Activated CD4-positive, alpha-beta T cell treated with anti-CD3 and anti-CD28 coated beads, Interleukin-2, amount 10 ng/mL, durations not matched to agents 7 days and 5 days (primary cell): Measurements from ENCODE around the gene CSRNP3. TPM values are rescaled to one million over a fixed set of nuclear protein-coding genes. Genes with fewer than 3 reads are reported as not detected.

Source experiments
- CTCF ChIA-PET: fragments of 350-600 bp; sonication (Branson Sonifier 250); formaldehyde crosslinking; loops from one replicate; lab custom pipeline; 2021; ENCODE audit warnings: antibody characterized with exemption; lab: Charles Lee
- POLR2A ChIA-PET: fragments of 350-600 bp; sonication (Branson Sonifier 250); formaldehyde crosslinking; loops from one replicate; lab custom pipeline; 2021; ENCODE audit warnings: antibody characterized with exemption; lab: Charles Lee
- DNase-seq: peaks from one replicate; pipeline ENCODE4 v3.0.0-alpha.2; 2020
- H3K27ac Mint-ChIP-seq: one replicate; pipeline ENCODE4 v1.8.0; 2021; ENCODE audit warnings: mild to moderate bottlenecking, moderate library complexity, mixed read lengths
- H3K27me3 Mint-ChIP-seq: one replicate; pipeline ENCODE4 v1.8.0; 2021; ENCODE audit warnings: mixed read lengths
- H3K36me3 Mint-ChIP-seq: one replicate; pipeline ENCODE4 v1.8.0; 2021; ENCODE audit warnings: low read depth, mixed read lengths
- H3K4me1 Mint-ChIP-seq: one replicate; pipeline ENCODE4 v1.8.0; 2021; ENCODE audit warnings: mixed read lengths
- H3K4me3 Mint-ChIP-seq: one replicate; pipeline ENCODE4 v1.8.0; 2021; ENCODE audit warnings: mild to moderate bottlenecking, moderate library complexity, mixed read lengths
- H3K9me3 Mint-ChIP-seq: one replicate; pipeline ENCODE4 v1.8.0; 2021; ENCODE audit warnings: mixed read lengths
- total RNA-seq, 2 experiments: library from RNA; stranded (reverse); gene quantifications; one replicate each; pipeline ENCODE4 v1.2.3, GENCODE V29; 2021

Gene CSRNP3
- total RNA-seq, 2 experiments from 2014 or later: not detected

DNA sequence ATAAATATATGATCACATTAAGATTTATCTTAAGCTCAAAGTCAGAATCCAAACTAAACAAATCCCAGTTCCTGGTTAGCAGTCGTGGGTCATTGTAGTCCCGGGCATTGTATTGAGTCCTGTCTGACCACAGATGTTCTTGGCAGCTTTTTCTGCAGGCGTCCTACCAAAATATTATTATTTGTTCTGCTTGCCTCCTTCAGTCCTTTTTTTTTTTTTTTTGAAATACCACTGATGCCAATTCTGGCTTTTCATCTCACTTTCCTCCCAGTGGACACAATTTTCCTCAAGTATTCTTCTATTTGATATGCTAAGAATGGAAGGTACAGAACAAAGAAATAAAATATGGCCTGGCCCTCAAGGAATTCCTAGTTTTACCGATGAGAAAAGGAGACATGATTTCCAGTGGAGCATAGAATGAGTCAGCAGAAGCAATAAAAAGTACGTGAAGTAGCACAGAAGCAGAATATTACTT lies 151.6 kb downstream of the CSRNP3 start:
- no peak for DNase-seq
- H3K4me3 Mint-ChIP-seq: no peak overlapping the region
- POLR2A ChIA-PET: no interaction called here
- no peaks in the 10 kb centered on the region for H3K9me3 Mint-ChIP-seq
- no peaks in the 10 kb centered on the region for H3K36me3 Mint-ChIP-seq
- no peaks in the 10 kb centered on the region for H3K27me3 Mint-ChIP-seq
- CTCF ChIA-PET: no interaction called here
- no peak overlapping the region for H3K27ac Mint-ChIP-seq
- H3K4me1 Mint-ChIP-seq: no peaks in the 10 kb centered on the region

DNA sequence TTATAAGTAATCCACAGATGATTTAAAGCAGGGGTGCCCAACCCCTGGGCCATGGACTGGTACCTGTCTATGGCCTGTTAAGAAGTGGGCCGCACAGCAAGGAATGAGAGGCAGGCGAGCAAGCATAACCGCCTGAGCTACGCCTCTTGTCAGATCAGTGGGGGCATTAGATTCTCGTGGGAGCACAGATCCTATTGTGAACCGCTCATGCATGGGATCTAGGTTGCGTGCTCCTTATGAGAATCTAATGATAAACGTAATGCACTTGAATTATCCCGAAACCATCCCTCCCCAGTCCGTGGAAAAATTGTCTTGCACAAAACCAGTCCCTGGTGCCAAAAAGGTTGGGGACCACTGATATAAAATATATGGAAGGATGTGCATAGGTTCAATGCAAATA lies 153.7 kb downstream of the CSRNP3 start:
- CTCF ChIA-PET: no interaction called here

DNA sequence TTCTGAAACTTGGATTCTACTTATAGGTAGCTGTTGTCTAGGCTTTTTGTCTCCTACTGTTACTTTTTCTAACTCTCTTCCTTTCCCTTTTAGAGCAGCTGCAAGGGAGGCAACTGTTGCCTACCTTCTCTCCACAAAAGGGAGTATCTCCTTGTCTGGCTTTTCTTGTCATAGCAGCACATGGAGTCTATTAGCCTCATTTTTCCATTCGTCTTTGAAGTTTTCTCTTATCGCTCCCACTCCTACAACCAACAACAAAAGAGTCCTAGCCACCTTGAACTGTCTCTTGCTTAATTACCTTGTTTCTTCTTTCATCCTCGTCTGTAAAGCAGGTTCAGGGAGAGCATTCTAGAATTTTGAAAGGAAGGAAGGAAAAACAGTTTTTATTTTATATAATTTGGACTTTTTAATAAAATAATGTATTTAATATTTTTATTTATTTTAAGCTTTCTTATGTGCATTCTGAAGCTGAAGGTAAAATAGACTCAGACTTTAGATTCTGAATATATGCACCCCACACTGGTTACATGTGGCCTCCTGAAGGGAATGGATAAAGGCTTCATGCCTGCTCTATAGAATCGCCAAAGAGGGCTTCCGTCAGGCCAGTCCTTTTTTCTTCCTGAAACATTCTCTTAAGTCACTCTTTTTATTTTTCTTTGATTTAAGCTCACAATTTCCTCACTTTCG lies 154.4 kb downstream of the CSRNP3 start:
- CTCF ChIA-PET: no interaction called here
- H3K4me1 Mint-ChIP-seq: no peaks in the 10 kb centered on the region
- H3K4me3 Mint-ChIP-seq: no peak overlapping the region
- no peak overlapping the region for H3K27ac Mint-ChIP-seq
- H3K27me3 Mint-ChIP-seq: peaks cover 2% of the 10 kb centered on the region
- H3K9me3 Mint-ChIP-seq: no peaks in the 10 kb centered on the region
- no peaks in the 10 kb centered on the region for H3K36me3 Mint-ChIP-seq
- POLR2A ChIA-PET: no interaction called here
- no peak for DNase-seq

More for the DNA sequence above, 153.7 kb downstream of the CSRNP3 start:
- H3K27me3 Mint-ChIP-seq: peaks cover 2% of the 10 kb centered on the region
- H3K4me3 Mint-ChIP-seq: no peak overlapping the region
- H3K9me3 Mint-ChIP-seq: no peaks in the 10 kb centered on the region
- no peak for DNase-seq
- no peaks in the 10 kb centered on the region for H3K4me1 Mint-ChIP-seq
- POLR2A ChIA-PET: no interaction called here
- H3K36me3 Mint-ChIP-seq: no peaks in the 10 kb centered on the region
- no peak overlapping the region for H3K27ac Mint-ChIP-seq

DNA sequence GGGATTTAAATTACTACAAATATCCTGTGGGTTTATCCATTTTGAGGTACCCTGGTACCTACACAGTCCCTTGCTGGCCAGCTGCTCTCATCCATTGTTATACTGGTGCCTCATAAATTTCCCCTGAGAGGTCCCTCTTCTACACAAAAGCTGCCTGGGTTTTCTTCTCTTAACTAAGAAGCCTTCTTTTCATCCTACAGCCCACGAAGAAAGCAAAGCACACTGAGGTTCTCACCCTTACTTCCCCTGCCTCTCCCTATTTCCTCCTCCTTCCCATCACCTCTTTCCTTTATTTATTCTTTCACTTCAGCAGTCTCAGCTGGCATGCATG lies 154.9 kb downstream of the CSRNP3 start:
- CTCF ChIA-PET: no interaction called here

DNA sequence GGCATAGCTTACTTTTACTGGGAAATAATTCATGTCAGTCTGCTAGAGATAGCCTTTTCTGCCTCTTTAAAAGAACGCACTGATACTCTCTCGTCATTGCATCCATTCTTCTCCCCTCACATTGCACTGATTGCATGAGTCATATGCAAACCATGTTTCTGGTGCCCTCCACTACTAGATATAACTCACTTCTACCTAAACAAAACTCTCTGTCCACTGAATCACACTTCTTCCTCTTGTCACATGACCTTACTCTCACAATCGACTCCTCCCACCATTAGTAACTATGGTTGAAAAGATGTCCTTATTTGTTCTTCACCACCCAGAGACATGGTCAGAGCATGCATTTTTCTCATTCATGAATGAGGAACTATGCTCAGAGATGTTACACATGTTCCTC lies 158.0 kb downstream of the CSRNP3 start:
- Mint-ChIP-seq H3K4me3 (no peak overlapping the region), H3K36me3 (no peaks in the 10 kb centered on the region), H3K9me3 (no peaks in the 10 kb centered on the region), H3K4me1 (peaks cover 9% of the 10 kb centered on the region), H3K27ac (no peak overlapping the region), H3K27me3 (peaks cover 4% of the 10 kb centered on the region)
- ChIA-PET POLR2A (no interaction called here), CTCF (no interaction called here)
- DNase-seq: no peak

More for the DNA sequence above, 154.9 kb downstream of the CSRNP3 start:
- H3K4me1 Mint-ChIP-seq: no peaks in the 10 kb centered on the region
- no peaks in the 10 kb centered on the region for H3K36me3 Mint-ChIP-seq
- H3K9me3 Mint-ChIP-seq: no peaks in the 10 kb centered on the region
- H3K27me3 Mint-ChIP-seq: peaks cover 2% of the 10 kb centered on the region
- DNase-seq: no peak
- no peak overlapping the region for H3K4me3 Mint-ChIP-seq
- H3K27ac Mint-ChIP-seq: no peak overlapping the region
- POLR2A ChIA-PET: no interaction called here

DNA sequence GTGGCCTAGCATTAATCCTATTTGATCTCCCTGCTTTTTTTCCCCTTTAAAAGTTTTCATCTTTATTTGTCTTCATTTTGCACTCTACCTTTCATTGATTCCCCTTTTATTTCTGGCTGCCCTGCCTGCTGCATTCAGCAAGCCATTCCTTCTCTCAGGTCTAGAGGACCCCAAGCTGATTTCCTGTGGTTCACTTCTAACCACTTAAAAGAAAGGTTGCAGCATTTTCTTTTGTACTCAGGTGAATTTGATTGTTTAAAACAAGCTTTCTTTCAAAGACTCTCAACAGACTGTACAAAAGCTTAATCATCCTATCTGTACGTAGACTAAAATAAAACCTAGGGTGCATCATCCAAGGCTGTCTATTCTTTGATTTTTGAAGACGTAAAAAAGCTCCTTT lies 160.3 kb downstream of the CSRNP3 start:
- no peaks in the 10 kb centered on the region for H3K36me3 Mint-ChIP-seq
- no peak overlapping the region for H3K4me3 Mint-ChIP-seq
- ChIA-PET POLR2A (no interaction called here), CTCF (no interaction called here)
- H3K27ac Mint-ChIP-seq: no peak overlapping the region
- no peaks in the 10 kb centered on the region for H3K9me3 Mint-ChIP-seq
- peaks cover 9% of the 10 kb centered on the region for H3K4me1 Mint-ChIP-seq
- DNase-seq: no peak
- peaks cover 4% of the 10 kb centered on the region for H3K27me3 Mint-ChIP-seq

DNA sequence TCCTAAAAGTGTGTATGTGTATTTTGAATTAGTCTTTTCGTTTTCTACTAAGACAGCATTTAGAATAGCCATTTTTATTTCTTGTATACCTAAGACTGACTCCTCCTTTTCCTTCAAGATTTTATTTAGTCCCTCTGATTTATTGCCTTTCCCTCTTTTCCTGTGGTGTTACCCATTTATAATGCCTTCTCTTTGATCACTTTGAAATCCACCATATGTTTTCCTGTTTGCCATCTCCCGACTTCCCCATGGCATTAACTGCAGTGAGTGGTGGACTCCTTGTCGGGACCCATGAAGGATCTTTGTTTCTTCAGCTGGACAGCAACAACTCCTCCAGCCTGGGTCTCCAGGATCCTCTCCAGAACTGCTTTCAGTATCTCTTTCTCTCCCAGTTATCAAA lies 160.7 kb downstream of the CSRNP3 start:
- Mint-ChIP-seq H3K27ac (no peak overlapping the region), H3K9me3 (no peaks in the 10 kb centered on the region)
- CTCF ChIA-PET: no interaction called here

DNA sequence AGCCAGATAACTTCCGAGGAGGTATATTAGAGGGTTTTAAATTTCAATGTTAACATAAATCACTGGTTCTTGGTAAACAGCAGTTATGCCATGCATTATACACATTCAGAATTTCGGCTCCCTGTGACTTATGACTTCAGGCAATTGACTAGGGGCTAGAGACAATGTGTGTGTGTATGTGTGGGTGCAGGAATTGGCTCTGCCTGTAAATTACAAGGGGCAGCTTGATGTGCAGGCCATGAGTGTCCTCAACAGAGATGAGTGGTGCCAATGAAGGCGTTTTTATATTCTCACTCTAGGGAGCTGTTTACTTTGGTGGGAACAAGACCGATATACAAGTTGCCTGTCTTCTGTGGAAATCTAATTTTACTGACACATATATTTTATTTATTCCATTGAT lies 161.6 kb downstream of the CSRNP3 start:
- Mint-ChIP-seq H3K9me3 (no peaks in the 10 kb centered on the region), H3K27ac (no peak overlapping the region), H3K4me3 (no peak overlapping the region), H3K4me1 (peaks cover 9% of the 10 kb centered on the region), H3K27me3 (peaks cover 4% of the 10 kb centered on the region), H3K36me3 (no peaks in the 10 kb centered on the region)
- no peak for DNase-seq
- CTCF ChIA-PET: no interaction called here
- POLR2A ChIA-PET: no interaction called here

More for the DNA sequence above, 160.7 kb downstream of the CSRNP3 start:
- Mint-ChIP-seq H3K4me3 (no peak overlapping the region), H3K36me3 (no peaks in the 10 kb centered on the region), H3K27me3 (peaks cover 4% of the 10 kb centered on the region), H3K4me1 (peaks cover 9% of the 10 kb centered on the region)
- POLR2A ChIA-PET: no interaction called here
- DNase-seq: no peak

DNA sequence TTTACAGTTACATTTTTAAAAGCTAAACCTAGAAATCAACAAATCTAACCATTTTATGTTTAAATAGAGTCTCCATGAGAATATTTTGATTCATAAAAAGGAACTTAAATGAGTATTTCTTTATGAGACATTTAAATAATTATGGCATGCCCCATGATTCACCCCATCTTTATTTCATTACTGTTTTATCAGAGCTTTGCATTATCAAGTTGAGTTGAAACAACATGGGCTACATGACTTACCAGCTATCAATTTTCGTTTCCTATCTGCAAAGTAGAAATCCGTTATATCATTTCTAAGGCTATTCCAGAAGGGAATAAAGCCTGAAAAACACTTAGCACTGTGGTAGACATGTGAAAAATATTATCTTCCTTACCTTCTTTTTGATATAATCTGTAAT lies 163.1 kb downstream of the CSRNP3 start:
- H3K27me3 Mint-ChIP-seq: peaks cover 4% of the 10 kb centered on the region
- POLR2A ChIA-PET: no interaction called here
- no peak overlapping the region for H3K4me3 Mint-ChIP-seq
- no peak for DNase-seq
- H3K9me3 Mint-ChIP-seq: no peaks in the 10 kb centered on the region
- peaks cover 9% of the 10 kb centered on the region for H3K4me1 Mint-ChIP-seq
- no peaks in the 10 kb centered on the region for H3K36me3 Mint-ChIP-seq
- no peak overlapping the region for H3K27ac Mint-ChIP-seq
- CTCF ChIA-PET: no interaction called here

DNA sequence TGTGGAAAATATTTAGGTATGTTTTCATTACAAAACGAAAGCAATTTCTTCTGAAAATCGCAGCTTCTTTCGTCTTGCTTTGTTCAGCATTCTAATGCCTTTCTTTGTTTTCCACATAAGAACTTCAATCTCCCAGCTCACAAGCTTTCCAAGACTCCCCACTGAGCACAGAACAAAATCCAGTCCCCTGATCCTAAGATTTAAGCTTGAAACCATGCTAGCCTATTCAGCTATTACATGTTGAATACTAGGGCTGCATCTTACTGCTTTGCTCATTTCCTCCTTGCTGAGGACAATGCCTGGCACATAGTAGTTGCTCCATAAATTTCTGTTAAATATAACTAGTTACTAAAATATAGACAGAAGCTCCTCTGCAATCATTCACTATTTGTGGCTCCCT lies 163.9 kb downstream of the CSRNP3 start:
- no peak for DNase-seq
- POLR2A ChIA-PET: no interaction called here
- CTCF ChIA-PET: interaction anchor here (0.6 to 0.9 kb wide), 2 partner anchors 233 to 517 kb away, joined by 3 to 4 read pairs; no protein-coding TSS in a partner anchor
- Mint-ChIP-seq H3K27ac (no peak overlapping the region), H3K4me3 (no peak overlapping the region), H3K36me3 (no peaks in the 10 kb centered on the region), H3K27me3 (peaks cover 2% of the 10 kb centered on the region), H3K9me3 (no peaks in the 10 kb centered on the region), H3K4me1 (peaks cover 9% of the 10 kb centered on the region)

DNA sequence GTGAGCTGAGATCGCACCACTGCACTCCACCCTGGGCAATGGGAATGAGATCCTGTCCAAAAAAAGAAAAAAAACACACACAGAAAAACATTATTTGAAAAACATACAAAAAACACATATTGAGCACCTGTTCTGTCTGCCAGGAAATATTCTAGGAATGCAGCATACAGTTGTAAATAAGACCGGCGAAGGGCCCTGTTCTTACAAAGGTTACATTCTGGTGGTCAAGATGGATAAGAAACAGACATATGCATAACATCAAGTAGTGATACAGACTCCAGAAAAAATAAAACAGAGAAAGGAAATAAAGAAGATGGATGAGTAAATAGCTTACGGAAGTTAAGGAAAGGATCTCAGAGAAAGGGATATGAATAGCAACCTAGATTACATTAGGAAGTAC lies 164.8 kb downstream of the CSRNP3 start:
- Mint-ChIP-seq H3K27ac (no peak overlapping the region), H3K4me1 (peaks cover 9% of the 10 kb centered on the region), H3K27me3 (peaks cover 2% of the 10 kb centered on the region), H3K4me3 (no peak overlapping the region), H3K36me3 (no peaks in the 10 kb centered on the region), H3K9me3 (no peaks in the 10 kb centered on the region)
- no peak for DNase-seq
- ChIA-PET POLR2A (no interaction called here), CTCF (interaction anchor here (0.6 to 0.9 kb wide), 2 partner anchors 232 to 516 kb away, joined by 3 to 4 read pairs; no protein-coding TSS in a partner anchor)

DNA sequence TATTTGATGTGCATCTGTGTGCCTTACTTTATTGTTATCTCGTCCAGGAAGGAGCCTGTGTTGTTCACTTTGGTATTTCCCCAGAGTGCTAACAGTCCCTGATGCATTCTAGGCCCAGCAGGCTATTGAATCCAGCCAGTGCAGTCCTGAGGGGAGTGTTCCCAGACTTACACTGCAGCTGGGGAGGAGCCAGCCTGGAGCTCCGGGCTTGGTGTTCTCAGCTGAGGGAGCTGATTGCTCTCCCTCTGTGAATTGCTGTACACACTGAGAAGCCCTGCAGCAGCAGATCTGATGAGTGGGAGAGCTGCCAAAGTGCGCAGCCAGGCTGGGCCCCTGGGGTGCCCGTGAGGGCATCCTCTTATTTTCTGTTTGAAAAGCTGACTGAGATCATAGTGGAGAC lies 165.4 kb downstream of the CSRNP3 start:
- H3K9me3 Mint-ChIP-seq: no peaks in the 10 kb centered on the region

DNA sequence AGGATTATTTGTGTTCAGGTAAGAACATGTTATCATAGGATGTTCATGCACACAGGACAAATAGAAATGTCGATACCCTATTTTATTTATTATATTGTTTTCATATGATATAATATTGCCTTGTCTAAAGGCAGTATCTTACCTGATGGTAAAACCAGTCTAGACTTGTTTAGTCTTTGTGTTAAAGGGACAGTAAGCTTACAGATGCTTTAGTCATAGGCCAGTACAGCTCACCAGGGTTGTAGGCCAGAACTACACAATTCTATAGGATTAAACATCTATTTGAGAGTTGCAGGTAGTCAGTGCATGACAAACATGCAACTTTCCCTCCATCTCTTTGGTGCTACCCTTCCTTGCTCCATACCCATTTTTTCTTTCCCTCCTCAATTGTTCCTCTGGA lies 166.0 kb downstream of the CSRNP3 start:
- ChIA-PET CTCF (no interaction called here), POLR2A (no interaction called here)
- no peak for DNase-seq

More for the DNA sequence above, 165.4 kb downstream of the CSRNP3 start:
- POLR2A ChIA-PET: no interaction called here
- no peak overlapping the region for H3K27ac Mint-ChIP-seq
- H3K4me3 Mint-ChIP-seq: no peak overlapping the region
- no peak for DNase-seq
- CTCF ChIA-PET: no interaction called here
- H3K36me3 Mint-ChIP-seq: no peaks in the 10 kb centered on the region
- peaks cover 7% of the 10 kb centered on the region for H3K4me1 Mint-ChIP-seq
- peaks cover 3% of the 10 kb centered on the region for H3K27me3 Mint-ChIP-seq

DNA sequence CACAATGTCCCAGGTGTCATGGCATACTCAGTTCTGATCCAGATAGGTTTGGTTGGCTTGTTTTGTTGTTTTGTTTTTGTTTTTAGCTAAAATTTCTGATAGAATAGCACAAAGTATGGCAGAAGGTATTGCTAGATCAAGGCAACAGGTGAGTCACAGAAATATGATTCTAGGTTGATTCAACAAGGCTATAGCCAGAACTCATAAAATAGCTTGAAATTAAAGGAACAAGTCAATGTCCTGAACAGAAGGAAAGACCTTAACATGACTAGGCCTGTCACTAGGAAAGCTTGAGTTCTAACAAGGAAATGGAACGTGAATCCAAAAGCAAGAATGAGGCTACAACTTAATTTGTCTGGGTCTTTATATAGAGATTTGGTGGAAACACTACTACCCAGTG lies 167.5 kb downstream of the CSRNP3 start:
- Mint-ChIP-seq H3K36me3 (no peaks in the 10 kb centered on the region), H3K27ac (no peak overlapping the region), H3K4me1 (no peaks in the 10 kb centered on the region), H3K9me3 (no peaks in the 10 kb centered on the region), H3K27me3 (peaks cover 3% of the 10 kb centered on the region), H3K4me3 (no peak overlapping the region)
- CTCF ChIA-PET: no interaction called here
- no peak for DNase-seq
- POLR2A ChIA-PET: no interaction called here

More for the DNA sequence above, 166.0 kb downstream of the CSRNP3 start:
- no peak overlapping the region for H3K4me3 Mint-ChIP-seq
- no peaks in the 10 kb centered on the region for H3K36me3 Mint-ChIP-seq
- H3K4me1 Mint-ChIP-seq: peaks cover under 1% of the 10 kb centered on the region
- H3K27me3 Mint-ChIP-seq: peaks cover 3% of the 10 kb centered on the region
- no peak overlapping the region for H3K27ac Mint-ChIP-seq
- H3K9me3 Mint-ChIP-seq: no peaks in the 10 kb centered on the region
